GM12873 (cell line): ENCODE results near the gene PTGDR2.

ENCODE experiments used
- TF ChIP-seq, protein P1 (sequence below): IDR thresholded peaks from 2 replicates; pipeline ENCODE4 v1.5.1; 2012; ENCODE audit warnings: low read depth, mild to moderate bottlenecking, moderate library complexity, low read length, control low read depth; ENCODE audit not compliant: insufficient read depth; ENCODE audit errors: missing control alignments

Gene PTGDR2

DNA sequence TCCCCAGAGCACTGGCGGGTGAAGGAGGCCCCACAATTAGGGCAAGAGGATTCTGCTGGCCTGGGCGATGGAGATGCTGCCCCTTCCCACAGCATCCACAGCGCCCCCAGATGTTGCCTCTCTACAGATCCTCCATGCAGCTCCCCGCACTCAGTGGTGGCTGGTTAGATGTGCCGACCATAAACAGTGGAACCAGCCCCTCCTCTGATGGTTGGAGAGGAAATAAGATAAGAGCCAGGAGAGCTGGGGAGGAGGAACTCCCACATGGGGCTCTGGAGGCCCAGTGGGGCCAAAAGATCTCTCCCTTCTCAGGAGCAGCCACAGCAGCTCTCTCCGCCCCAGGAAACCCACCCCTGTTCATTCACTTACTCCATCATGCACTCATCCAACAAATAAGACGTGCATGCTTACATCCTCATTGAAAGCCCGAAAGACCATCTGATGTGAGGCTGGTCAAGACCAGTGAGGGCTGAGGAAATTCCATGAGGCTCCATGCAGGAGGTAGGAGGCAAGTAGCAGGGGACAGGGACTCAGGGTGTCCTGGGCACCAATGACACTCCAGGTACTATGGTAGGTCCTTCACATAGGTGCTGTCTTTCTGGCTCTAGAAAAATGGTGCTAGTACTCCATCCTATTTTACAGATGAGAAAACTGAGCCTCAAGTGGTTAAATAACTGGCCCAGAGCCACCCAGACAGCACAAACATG is 1.5 kb downstream of the PTGDR2 start:
- TF ChIP-seq, protein P1, sequence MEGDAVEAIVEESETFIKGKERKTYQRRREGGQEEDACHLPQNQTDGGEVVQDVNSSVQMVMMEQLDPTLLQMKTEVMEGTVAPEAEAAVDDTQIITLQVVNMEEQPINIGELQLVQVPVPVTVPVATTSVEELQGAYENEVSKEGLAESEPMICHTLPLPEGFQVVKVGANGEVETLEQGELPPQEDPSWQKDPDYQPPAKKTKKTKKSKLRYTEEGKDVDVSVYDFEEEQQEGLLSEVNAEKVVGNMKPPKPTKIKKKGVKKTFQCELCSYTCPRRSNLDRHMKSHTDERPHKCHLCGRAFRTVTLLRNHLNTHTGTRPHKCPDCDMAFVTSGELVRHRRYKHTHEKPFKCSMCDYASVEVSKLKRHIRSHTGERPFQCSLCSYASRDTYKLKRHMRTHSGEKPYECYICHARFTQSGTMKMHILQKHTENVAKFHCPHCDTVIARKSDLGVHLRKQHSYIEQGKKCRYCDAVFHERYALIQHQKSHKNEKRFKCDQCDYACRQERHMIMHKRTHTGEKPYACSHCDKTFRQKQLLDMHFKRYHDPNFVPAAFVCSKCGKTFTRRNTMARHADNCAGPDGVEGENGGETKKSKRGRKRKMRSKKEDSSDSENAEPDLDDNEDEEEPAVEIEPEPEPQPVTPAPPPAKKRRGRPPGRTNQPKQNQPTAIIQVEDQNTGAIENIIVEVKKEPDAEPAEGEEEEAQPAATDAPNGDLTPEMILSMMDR, result no peak

- TF ChIP-seq, protein P1, result no peak
These were observed 2.5 kb downstream of the PTGDR2 start for GRCh38 chr11:60852982-60853950.

DNA sequence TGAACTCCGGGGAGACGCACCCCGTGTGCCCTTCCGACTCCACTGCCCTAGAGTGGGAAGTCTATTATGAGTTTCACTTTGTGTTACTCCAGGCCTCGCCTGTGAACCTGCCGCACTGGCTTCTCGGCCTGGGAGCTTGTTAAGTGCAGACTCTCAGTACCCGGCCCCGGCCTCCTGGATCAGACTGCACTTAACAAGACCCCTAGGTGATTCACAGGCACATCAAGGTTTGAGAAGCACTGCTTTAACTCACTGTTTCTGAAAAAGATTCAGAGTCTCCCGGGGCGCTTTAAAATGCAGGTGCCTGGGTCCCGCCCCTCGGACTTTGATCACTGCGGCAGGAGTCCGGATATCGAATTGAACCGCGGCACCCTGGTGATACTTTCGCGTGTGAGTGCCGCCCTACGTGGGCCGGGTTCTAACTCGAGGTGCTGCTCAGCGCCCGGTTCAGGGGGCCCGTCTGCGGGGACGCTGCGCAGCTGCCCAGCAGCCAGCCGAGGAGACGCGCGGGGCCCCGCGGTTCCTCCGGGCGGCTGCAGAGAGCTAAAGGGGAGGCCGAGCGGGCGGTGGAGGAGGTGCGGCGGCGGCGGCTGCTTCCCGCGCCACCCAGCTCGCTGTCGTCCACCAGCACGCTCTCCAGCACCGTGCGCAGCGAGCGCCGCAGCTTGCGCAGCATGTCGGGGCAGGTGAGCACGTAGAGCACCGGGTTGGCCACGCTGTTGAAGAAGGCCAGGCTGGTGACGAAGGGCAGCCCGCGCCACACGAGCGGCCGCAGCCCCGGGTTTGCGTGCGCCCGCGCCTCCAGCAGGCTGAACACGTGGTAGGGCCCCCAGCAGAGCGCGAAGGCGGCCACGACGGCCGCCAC is 3.4 kb downstream of the PTGDR2 start:
- TF ChIP-seq, protein P1, result no peak

DNA sequence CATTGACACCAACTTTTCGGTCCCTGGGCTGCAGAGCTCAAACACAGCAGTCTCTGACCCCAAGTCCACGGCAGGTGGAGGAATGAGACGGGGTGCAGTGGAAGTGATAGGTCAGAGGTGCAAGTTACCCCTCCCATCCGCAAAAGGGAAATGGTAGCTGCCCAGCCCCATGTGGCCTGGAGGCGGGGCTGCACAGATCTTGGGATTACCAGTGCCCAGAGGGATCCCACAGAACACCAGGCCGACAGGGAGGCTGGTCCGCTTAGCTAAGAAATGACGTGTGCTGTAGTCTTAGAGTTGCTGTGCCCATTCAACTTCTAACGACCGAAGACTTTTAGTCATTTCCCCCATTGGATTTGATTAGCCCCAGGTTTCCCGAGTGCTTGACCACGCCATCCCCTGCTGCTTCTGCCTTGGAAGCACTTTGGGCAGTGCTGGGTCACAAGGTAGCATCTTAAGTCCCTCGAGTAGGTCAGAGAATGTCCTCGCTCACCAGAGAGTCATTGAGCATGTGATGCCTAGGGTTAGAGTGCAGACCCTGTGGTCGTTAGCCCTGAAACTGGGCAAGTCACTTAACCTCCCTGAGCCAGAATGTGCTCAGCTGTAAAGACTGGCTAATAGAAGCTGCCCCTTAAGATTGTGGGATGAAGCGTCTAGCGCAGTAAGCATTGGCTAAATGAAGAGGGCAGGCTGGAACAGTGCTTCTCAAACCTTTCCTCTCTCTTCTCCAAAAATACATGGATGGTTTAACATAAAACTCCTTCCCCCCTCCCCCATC is 4.2 kb downstream of the PTGDR2 start:
- TF ChIP-seq, protein P1, result no peak

DNA sequence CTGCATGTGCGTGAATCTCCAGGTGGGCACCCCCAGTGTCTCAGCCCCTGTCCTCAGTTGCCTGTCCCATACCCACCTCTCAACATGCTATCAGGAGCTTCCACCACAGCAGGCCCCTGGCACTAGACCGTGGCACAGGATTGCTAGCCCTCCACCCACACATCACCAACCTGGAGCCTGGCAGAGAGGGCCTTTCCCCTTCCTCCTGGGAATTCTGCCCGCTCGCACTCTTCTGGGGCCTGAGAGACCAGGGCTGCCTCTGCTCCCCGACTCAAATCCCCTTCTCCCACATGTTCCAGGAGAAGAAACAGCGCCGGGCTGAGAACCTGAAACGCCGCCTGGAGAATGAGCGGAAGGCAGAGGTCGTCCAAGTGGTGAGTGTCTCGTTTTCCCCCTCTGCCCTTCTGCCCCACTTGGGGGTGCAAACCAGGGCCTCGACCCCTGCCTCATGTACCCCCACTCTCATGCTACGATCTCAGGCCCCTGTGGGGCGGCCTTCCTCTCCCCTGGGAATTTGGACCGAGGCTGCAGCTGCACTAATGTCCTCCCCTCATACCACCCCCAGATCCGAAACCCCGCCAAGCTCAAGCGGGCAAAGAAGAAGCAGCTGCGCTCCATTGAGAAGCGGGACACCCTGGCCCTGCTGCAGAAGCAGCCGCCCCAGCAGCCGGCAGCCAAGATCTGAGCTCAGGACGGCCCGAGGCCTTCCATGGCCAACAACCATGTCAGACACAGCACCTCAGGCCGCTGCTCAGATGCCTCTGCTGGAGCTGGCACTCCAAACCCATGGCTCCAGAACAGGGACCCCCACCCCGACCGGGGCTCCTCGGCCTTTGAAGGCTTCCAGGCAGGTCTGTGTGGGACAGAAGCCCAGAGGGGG is 5.9 kb downstream of the PTGDR2 start:
- TF ChIP-seq, protein P1, result no peak

DNA sequence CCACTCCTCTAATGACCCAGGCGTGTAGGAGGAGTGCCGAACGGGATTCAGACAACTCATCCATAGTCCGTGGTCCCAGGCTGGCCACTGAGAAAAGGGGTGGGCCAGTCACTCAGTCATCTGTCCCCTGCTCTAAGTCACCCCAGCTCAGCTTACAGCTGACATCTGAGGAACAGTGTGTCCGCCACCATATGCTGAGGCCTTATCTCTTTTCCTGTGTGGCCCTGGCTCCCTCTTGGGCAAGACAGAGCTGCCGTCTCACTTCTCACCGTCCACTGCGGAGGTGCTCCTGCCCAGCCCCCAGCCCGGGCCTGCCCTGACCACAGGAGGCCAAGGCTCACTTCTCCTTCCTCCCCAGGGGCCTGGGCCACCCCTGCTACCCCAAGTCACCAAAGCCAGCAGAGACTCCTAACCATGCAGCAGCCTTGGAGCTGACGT is 7.0 kb downstream of the PTGDR2 start:
- TF ChIP-seq, protein P1, result no peak
